RWPE1 (cell line): ENCODE data around the gene GFRAL.

Experiments
- CTCF ChIA-PET: fragments of 350-600 bp; sonication (Branson Sonifier 250); formaldehyde crosslinking; extraction: SDS; loops from one replicate; lab custom pipeline; 2021; lab: Yijun Ruan, JAX
- POLR2A ChIA-PET: fragments of 400-600 bp; formaldehyde crosslinking; extraction: SDS; loops from one replicate; lab custom pipeline; 2020; ENCODE audit warnings: antibody characterized with exemption; ENCODE audit not compliant: low non-redundant PET; lab: Yijun Ruan, JAX
- DNase-seq: peaks from one replicate; pipeline ENCODE4 v3.0.0; 2012; ENCODE audit warnings: low spot score
- H3K27ac ChIP-seq: fragments of 450-650 bp; 2 replicates; pipeline ENCODE4 v1.5.1; 2017
- TF ChIP-seq, protein P1 (sequence below): fragments of 450-650 bp; conservative IDR thresholded peaks from 2 replicates; pipeline ENCODE4 v1.5.1; 2017; ENCODE audit warnings: low read depth, mild to moderate bottlenecking

Gene GFRAL, protein sequence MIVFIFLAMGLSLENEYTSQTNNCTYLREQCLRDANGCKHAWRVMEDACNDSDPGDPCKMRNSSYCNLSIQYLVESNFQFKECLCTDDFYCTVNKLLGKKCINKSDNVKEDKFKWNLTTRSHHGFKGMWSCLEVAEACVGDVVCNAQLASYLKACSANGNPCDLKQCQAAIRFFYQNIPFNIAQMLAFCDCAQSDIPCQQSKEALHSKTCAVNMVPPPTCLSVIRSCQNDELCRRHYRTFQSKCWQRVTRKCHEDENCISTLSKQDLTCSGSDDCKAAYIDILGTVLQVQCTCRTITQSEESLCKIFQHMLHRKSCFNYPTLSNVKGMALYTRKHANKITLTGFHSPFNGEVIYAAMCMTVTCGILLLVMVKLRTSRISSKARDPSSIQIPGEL

DNA sequence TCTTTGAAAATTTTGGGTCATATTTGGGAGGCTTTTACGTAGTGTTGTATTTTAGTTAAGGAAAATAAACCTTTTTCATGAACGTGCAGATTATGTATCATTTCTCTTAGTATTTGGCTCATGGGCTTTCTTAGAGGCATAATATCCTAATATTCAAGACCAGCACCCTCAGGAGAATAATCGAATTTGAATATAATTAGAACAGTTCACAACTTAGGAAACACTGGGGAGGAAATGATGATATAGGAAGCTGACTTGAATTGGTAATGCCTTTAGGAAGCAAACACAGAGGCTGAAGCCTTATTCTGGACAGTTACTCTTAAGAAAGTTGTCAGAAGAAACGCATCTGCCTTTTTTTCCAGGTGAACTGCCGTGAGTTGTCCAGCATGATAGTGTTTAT, at the start of gene GFRAL:
GFRAL (plus strand) TSS at position 301 of the 400 bp plus-strand sequence; CDS start at position 387, 86 bp downstream.
- H3K27ac ChIP-seq = no peak within 1 kb of the TSS
- TF ChIP-seq, protein P1, sequence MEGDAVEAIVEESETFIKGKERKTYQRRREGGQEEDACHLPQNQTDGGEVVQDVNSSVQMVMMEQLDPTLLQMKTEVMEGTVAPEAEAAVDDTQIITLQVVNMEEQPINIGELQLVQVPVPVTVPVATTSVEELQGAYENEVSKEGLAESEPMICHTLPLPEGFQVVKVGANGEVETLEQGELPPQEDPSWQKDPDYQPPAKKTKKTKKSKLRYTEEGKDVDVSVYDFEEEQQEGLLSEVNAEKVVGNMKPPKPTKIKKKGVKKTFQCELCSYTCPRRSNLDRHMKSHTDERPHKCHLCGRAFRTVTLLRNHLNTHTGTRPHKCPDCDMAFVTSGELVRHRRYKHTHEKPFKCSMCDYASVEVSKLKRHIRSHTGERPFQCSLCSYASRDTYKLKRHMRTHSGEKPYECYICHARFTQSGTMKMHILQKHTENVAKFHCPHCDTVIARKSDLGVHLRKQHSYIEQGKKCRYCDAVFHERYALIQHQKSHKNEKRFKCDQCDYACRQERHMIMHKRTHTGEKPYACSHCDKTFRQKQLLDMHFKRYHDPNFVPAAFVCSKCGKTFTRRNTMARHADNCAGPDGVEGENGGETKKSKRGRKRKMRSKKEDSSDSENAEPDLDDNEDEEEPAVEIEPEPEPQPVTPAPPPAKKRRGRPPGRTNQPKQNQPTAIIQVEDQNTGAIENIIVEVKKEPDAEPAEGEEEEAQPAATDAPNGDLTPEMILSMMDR = no peak
- DNase-seq = no peak
- ChIA-PET POLR2A (no interaction called here), CTCF (interaction anchor here (0.7 kb wide), 1 partner anchor 925 kb away, joined by 3 read pairs; no protein-coding TSS in a partner anchor)

DNA sequence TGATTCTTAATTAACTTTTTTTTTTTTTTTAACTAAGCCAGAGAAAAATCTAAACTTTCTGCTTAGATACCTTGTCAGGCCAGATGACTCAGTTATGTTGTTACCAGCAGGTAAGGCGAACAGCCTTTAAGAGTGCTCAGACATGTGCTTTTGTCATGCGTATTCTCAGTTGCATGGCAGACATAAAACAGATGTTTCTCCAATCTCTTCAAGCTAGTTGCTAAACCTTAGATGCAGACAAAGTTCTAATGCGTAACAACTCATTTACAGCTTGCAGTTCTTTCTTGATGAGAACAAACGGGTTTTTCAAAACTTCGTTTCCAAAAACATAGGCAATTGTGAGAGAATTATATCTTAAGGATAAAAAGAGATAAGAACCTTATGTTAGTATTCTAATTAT, 49.6 kb upstream of the GFRAL start:
- CTCF ChIA-PET = interaction anchor here (0.7 to 1.5 kb wide), 2 partner anchors 8 to 1015 kb away, joined by 3 to 4 read pairs; no protein-coding TSS in a partner anchor
- TF ChIP-seq, protein P1 = no peak
- DNase-seq = no peak
- H3K27ac ChIP-seq = no peak overlapping the region
- POLR2A ChIA-PET = no interaction called here

DNA sequence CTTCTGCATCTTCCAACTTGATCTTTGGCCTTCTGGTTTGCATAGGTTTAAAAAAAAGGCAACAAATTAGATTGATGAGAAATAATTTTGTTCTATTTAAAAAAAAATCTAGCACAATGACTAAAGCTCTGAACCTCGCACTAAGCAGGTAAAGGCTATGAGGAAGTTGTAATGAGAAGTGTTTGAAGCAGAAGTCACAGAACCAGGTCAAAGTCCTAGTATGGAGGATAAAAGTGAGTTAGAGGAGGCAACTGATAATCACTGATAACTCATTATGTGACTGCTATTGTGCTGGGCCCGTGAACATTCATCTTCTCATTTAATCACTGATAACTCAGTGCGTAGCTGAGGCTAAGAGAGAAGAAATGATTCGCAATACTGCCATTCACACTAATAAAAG, 46.1 kb upstream of the GFRAL start:
- TF ChIP-seq, protein P1 = no peak
- POLR2A ChIA-PET = no interaction called here
- no peak overlapping the region for H3K27ac ChIP-seq
- DNase-seq = no peak
- CTCF ChIA-PET = no interaction called here

DNA sequence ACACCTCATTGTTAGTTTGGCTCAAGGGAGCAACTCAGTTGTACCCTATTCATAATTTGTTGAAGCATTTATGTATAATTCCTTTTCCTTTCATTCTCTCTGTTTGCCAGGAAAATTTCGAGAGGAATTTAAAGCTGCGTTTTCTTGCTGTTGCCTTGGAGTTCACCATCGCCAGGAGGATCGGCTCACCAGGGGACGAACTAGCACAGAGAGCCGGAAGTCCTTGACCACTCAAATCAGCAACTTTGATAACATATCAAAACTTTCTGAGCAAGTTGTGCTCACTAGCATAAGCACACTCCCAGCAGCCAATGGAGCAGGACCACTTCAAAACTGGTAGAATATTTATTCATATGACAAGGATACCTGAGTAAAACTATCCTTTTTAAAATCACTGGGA, 45.2 kb upstream of the GFRAL start:
- no peak overlapping the region for H3K27ac ChIP-seq
- DNase-seq = no peak
- ChIA-PET CTCF (interaction anchor here (0.6 kb wide), 1 partner anchor 672 kb away, joined by 3 read pairs; no protein-coding TSS in a partner anchor), POLR2A (no interaction called here)
- TF ChIP-seq, protein P1 = no peak

DNA sequence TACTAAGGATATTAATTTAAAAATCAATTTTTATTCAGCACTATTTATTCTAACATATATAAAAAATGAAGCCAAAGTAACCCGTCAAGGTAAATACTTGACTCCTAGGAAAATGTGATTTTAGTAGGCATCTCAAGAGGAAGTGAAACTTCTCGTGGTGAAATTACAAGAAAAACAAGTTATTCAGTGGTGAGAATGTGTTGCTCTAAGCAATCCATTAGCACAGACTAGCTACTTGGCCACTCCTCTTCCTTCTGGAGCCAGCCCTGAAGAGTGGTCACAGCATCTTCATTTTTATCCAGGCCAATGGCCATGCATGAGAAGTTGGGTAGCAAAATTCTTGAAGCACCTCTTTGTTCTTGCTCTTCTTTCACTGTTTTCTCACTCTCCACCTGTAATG, 40.4 kb upstream of the GFRAL start:
- no peak for DNase-seq
- ChIA-PET CTCF (no interaction called here), POLR2A (no interaction called here)
- H3K27ac ChIP-seq = no peak overlapping the region
- TF ChIP-seq, protein P1 = no peak

DNA sequence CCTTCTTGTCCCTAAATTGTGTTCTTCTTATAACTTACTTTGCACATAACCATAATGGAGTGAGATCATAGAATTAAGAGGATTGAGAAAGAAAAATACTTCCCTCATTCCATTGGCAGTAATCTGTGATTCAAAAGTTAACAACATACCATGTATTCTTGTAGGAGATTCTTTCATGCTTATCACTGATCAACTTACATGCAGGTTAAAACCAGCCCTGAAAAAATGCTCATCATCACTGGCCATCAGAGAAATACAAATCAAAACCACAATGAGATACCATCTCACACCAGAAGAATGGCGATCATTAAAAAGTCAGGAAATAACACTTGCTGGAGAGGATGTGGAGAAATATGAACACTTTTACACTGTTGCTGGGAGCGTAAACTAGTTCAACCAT, 36.5 kb upstream of the GFRAL start:
- DNase-seq = no peak
- POLR2A ChIA-PET = no interaction called here
- CTCF ChIA-PET = interaction anchor here (0.6 kb wide), 1 partner anchor 165 kb away, joined by 3 read pairs; no protein-coding TSS in a partner anchor
- no peak overlapping the region for H3K27ac ChIP-seq
- TF ChIP-seq, protein P1 = no peak
